T-helper 1 cell treated with Interleukin-12 subunit alpha and Interleukin-12 subunit beta and Interleukin-4 antibody, amounts not matched to agents 30 ng/mL and 1 ng/mL, for 36 hours (primary cell): ENCODE measurements around the gene PP2D1. TPM values are rescaled to one million over a fixed set of nuclear protein-coding genes. Genes with fewer than 3 reads are reported as not detected.
"Not testable (repeated sequence)": the region's sequence is repeated elsewhere in the genome, so short reads cannot be mapped to it uniquely, and the experiment has no call there.

ENCODE experiments used
- intact Hi-C: fragments of 100-400 bp; cut with micrococcal nuclease; formaldehyde crosslinking; loops from one replicate; pipeline ENCODE4 v1.15.1; 2024
- total RNA-seq: library from RNA; stranded (reverse); gene quantifications from 2 replicates; pipeline ENCODE4 v1.2.3, GENCODE V29; 2022

The PP2D1 gene
- total RNA-seq, 1 donor from 2014 or later: not detected

DNA sequence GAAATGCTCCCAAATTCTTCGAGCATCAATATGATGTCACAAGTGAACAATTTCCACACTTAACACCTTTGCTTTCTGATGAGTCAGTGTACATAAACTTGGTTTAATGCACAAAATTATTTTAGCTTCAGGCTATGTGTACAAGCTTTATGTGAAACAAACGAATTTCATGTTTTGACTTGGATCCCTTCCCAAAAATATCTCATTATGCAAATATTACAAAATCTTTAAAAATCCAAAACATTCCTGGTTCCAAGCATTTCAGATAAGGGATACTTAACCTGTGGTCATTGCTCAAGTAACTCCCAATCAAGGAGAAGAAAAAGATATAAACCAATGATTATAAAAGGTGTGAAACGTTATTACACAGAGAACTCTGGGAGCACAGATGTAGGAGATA, 40.0 kb downstream of the PP2D1 start:
- intact Hi-C loops: no loop called here

DNA sequence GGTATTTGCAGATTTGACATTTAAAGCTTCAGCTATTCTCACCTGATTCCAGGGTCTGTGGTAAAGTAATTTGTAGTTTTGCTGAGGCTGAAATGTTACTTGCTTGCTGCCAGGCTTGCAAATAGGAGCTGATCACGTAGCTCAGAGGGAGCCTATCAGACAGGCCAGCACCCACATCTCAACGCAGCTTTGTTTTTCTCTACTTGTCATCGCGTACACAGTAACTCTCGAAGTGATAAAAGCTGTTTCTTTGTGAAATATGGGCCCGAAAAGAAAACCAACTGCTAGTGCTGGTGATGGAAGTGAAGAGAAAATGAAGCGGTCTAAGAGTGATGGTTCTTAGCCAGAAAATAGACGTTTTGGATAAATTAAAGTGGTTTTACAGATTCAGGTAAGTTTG, 41.7 kb downstream of the PP2D1 start:
- intact Hi-C loops: no loop called here

DNA sequence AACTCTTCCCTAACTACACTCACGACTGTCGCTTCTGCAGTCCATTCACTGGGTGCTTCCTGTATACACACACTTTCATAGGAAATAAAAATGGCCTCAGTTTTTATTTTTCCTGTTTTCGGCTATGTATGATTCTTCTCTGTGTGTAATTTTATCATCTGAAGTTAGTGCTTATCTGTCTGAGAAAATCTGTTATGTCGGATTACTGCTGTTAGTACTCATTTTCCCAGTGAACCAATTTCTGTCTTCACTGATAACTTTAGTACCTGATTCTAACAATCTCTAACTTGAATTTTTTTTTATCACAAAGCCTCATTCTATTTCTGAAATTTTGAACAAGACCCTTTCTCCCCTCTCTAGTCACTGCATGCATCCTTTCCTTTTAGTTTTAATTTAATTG, 44.3 kb downstream of the PP2D1 start:
- intact Hi-C loops: no loop called here

DNA sequence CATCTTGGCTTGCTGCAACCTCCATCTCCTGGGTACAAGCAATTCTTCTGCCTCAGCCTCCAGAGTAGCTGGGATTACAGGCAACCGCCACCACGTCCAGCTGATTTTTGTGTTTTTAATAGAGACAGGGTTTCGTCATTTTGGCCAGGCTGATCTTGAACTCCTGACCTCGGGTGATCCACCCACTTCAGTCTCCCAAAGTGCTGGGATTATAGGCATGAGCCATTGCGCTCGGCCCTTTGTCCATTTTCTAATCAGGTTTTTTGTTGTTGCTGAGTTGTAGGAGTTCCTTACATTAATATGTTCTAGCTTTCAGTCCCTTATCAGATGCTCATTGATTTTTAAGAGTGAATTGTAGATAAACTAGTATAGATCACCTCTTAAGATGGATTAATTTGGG, 44.9 kb downstream of the PP2D1 start:
- intact Hi-C loops: no loop called here

DNA sequence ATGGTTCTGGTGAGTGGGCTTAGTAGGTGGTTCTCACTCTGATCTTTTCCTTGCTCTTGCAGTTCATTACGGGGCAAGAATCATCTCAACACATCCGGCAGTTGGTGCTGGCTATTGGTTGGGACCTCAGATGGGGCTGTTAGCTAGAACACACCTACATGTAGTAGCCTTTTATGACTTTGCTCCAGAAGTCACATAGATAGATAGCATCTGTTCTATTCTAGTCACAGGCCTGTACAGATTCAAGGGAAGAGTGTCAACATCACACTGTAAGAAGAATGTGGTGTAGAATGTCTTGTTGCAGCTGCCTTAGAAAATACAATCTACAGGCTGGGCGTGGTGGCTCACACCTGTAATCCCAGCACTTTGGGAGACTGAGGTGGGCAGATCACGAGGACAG, 50.1 kb downstream of the PP2D1 start:
- intact Hi-C loops: no loop called here

DNA sequence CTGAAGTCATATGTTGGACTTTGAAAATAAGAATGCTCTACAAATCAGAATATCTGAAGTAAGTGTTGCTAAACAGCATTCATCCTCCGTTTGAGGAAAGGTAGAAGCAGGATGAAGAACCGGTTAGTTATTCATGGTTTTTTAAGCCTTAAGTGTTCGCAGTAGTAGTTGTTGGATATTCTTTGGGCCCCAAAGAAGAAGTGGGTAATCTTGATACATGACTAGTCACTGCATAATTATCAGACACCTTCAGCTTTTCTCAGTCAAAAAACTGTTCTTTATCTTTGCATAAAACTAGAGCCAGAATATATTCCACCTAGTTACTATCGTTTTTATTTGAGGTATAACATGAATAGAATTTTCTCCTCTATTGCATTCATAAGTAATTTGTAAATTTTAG, 51.4 kb downstream of the PP2D1 start:
- intact Hi-C loops: no loop called here

DNA sequence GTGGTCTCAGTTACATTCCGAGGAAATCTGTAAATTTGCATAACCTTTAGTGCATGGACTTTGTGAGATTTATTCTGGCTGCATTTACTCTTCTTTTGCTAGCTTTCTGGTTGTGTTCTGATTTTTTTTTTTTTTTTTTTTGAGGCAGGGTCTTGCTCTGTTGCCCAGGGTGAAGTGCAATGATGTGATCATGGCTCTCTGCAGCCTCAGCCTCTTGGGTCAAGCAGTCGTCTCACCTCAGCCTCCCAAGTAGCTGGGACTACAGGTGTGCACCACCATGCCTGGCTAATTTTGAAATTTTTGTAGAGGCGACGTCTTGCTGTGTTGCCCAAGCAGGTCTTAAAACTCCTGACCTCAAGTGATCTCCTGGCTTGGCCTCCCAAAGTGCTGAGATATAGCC, 52.6 kb downstream of the PP2D1 start:
- intact Hi-C loops: no loop called here

DNA sequence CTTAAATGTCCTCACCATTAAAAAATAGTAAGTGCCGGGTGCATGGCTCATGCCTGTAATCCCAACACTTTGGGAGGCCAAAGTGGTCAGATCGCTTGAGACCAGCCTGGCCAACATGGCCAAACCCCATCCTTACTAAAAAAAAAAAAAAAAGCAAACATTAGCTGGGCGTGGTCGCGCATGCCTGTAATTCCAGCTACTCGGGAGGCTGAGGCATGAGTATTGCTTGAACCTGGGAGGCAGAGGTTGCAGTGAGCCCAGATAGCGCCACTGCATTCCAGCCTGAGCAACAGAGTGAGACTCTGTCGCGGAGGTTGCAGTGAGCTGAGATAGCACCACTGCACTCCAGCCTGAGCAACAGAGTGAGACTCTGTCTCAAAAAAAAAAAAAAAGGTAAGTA, 54.7 kb downstream of the PP2D1 start:
- intact Hi-C loops: not testable (repeated sequence)

DNA sequence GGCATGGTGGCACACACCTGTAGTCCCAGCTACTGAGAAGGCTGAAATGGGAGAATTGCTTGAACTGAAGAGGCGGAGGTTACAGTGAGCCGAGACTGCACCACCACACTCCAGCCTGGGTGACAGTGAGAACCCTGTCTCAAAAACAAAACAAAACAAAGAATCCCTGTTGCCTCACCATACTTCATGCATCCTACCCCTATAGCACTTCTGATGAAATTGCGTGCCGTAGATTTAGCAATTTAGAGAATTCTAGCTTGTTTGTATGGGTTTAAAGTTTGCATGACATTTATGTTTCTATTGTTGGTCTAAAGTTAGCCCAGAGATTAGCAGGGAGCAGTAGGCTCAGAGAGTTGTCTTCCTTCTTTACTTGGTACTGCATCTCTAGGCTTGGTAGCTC, 57.4 kb downstream of the PP2D1 start:
- intact Hi-C loops: no loop called here

DNA sequence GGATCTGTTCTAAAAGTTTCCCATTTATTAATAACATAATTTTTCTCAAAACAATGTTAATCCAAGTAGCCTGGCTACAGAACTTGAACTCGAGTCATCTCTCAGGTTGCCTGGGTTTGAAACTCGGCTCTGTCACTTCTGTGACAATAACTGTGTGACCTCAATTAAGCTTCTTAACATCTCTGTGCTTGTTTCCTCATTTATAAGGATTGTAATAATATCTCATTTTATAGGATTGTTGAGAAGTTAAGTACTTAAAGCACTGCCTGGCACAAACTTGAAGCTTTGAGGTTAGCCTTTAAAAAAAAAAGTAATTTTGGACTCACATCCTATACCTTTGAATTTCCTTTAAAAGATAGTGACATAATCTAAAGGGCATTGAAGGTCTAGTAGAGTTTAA, 61.7 kb downstream of the PP2D1 start:
- intact Hi-C loops: no loop called here

DNA sequence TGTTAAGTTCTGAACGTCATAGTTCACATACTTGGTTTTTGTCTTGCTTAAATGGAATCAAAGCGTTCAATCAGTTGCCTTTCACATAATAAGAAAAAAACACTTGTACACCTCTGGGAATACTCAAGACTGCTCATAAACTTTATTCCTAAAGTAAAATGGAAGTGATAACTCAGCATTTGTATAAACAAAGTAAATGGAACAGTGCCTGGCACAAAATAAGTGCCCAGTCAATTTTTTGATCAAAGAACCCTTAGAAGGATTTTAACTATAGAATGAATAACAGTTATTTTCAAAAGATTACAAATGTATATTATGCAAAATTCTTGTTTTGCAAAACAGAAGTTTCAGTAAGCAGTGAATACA, 63.9 kb downstream of the PP2D1 start:
- intact Hi-C loops: loop anchor here (1.0 to 10.0 kb wide), 4 partner anchors 152 to 1513 kb away; partner anchors contain the start of gene KCNH8

DNA sequence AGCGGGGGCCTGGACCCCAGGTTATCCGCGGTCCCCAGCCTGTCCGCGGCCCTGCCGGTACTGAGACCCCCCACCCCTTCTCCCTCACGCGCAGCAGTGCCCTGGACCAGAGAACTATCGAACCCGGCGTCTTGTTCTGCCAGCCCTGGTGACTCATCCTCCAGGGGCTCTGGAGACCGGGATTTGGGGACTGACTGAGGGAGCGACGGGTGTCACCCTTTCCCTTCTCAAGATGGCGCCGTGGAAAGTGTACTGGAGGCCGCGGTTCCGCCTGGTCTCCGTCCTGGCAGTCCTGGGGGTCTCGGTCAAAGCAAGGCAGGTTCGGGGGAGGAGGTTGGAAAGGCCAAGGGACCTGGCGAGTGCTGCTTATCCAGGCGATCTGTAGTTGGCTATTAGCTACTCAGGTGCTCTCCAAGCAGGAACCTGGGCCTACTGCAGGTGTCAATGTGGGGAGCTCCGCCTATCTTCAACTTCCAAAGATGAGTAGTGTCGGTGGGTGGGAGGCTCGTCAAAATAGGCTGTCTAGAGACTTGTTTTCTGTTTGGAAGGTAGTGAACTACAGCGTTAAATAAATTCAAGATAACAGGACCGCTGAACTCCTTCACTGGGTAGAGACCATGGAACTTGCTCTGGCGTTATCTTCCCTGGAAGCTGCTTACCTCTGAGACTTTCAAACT, 64.4 kb downstream of the PP2D1 start:
- intact Hi-C loops: loop anchor here (1.0 to 10.0 kb wide), 9 partner anchors 62 to 1513 kb away; partner anchors contain the start of genes KCNH8 and SGO1

DNA sequence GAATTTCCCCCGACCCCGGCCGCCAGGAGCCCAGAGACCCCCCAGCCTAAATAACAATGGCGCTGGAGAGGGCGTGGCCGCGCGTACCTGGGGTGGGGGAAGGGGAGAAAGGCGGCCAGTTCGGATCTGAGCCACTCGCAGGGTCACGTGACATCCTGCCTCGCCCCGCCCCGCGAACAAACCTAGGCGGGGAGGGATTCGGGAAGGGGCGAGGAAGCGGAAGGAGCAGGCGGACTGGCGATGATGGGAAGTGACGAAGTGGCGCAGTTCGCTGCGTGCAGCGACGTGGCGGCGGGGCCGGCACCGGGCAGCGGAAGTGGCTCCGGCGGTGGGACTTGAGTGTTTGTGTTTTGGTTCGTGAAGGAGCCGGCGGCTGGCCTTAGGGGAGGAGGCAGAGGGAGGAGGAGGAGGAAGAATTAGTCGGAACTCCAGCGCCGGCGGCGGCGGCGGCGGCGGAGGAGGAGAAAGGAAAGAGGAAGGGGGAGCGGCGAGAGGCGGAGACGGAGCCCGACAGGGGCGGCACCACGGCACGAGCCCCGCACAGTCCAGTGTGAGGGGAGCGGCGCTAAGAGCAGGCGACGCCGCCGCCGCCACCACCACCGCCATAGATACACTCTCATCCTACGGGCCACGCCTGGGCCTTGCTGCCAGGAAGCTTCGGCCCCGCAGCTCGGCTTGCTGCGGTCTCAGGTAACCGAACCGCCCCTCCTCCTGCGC, 65.1 kb downstream of the PP2D1 start, which contains the start of gene RAB5A:
Gene RAB5A, plus strand, starts transcription at position 266 of the 717 bp plus-strand sequence. CDS start 3,802 bp downstream, outside the sequence.
- intact Hi-C loops: loop anchor here (1.0 to 10.0 kb wide), 9 partner anchors 16 to 1512 kb away; partner anchors contain the start of genes KCNH8 and SGO1

DNA sequence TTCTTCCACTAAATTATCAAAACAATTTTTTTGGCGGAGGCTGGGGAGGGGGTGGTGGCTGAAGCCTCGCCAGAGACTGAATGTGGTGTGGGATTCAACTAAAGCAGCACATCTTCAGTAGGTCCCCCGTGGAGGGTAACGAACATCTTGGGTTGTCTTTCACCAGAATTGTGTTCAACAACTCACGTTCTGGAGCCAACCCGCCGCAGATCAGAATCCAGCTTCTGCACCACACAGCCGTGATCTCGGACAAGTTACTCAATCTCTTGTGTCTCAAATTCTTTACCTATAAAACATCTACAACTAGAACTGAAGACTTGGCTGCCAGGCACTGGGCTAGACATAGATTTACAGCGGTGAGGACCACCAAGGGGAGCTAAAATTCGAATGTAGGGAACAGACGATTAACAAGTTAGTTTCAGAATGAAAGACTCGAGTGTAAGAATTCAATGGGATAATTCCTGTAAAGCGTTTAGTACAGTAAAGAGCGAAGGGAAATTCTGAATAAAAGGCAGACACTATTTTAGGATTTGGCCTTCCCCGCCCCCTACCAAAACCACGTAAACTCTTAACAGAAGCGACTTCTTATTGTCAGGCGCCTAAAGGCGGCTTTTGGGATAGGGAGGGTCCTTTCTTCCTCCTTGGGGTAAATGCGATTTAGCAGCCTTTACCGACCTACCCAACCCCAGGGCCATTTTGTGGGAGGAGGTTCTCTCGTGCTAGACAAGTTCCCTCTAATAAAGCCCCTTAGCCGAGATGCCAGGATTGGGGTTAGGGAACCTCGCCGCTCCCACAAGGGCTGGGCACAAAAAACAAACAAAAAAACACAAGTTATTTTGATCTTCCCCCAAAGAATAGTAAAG, 65.9 kb downstream of the PP2D1 start:
- intact Hi-C loops: loop anchor here (1.0 to 10.0 kb wide), 4 partner anchors 15 to 1511 kb away; partner anchors contain the start of gene KCNH8

DNA sequence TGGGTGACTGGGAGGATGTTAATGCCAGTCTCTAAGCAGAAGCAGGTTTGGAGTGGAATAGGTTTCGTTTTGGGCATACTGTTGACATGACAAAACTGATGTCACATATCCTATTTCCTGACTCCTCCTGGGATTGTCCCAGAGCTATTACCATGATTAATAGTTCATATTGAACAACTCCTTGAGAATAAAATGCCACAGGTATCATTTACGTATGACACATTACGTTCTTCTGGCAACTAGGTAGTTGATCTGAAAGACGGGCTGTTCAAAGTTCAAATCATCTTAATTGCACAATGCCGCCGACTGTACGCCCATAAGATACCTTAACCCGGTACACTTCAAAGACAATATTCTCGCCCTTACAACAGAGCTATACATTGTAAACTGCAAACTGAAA, 66.5 kb downstream of the PP2D1 start:
- intact Hi-C loops: loop anchor here (5.0 to 10.0 kb wide), 3 partner anchors 798 to 1511 kb away; partner anchors contain the start of gene KCNH8

DNA sequence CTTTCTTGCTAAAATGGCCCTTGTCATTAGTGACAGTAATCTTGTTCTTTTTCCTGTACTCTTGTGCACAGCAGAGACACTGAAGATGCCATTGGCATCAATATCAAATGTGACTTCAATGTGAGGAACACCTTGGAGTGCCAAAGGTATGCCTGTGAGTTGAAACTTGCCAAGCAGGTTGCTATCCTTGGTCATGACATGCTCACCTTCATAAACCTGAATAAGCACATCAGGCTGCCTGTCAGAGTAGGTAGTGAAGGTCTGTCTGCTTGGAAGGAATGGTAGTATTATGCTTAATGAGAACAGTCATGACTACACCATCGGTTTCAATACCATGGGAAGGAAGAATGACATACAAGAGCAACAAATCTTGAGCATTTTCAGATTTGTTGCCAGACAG, 71.4 kb downstream of the PP2D1 start:
- intact Hi-C loops: loop anchor here (10.0 kb wide), 2 partner anchors 1204 to 1506 kb away; no protein-coding TSS in a partner anchor

DNA sequence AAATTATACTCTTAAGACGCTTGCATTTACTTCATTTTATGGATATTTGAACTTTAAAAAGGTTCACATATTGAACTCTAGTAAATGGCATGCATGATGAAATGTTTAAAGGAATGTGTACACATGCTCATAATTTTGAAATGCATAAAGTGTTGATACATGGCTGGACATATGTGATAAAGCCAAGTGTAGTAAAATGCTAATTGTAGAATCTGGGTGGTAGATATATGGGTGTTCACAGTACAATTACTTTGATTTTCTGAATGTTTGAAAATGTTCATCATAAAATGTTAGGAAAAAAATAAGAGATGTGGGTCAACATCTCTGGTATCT, 73.8 kb downstream of the PP2D1 start:
- intact Hi-C loops: no loop called here

DNA sequence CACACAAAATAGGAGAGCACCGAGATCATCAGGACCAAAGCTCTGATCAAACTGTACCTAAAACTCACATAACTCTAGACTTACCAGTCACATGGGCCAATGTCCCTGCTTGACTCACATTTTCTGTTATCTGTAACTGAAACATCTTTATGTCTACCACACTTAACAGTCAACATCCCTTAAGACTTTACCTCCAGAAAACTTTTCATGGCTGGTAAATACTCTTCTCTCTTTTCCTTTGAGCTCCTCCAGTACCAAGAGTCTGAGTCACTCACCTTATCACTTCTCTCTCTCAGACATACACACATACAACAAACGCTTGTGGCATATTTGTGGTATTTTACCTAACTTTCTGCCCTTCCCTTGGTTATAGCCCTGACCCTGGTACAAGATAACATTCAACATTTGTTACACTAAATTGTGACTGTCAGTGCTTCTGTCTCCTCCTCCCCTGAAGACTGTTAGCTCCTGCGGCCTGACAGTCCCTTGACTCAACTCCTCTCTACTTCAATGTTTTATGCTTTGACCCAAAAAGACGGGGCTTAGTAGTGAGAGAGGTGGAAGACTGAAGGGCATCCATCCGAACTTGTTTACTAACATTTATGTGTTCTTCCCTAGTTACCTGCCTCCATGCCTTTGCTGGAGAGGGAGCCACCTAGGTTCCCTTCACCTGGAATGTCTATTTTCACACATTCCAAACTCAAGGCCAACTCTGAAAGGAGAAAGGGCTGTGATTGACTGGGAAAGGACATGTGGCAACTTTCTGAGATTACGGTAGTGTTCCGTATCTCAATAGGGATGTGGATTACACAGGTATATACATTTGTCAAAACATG, 74.4 kb downstream of the PP2D1 start:
- intact Hi-C loops: no loop called here
